SK-N-SH (cell line): ENCODE measurements around the gene PURA.

ENCODE experiments used
- EZH2phosphoT487 ChIP-seq: fragments of 200-600 bp; sonication (generic); IDR thresholded peaks from 2 replicates; pipeline ENCODE4 v1.6.1; 2017; ENCODE audit warnings: low read depth, mixed run types, mild to moderate bottlenecking, antibody characterized with exemption, moderate library complexity, borderline replicate concordance
- FOXJ3 ChIP-seq: sonication (generic); formaldehyde crosslinking; IDR thresholded peaks from 2 replicates; pipeline ENCODE4 v1.5.1; 2020; ENCODE audit warnings: mild to moderate bottlenecking, missing genetic modification reagents
- MEF2A ChIP-seq: IDR thresholded peaks from 2 replicates; pipeline ENCODE4 v1.4.0; 2012; ENCODE audit warnings: low read depth, borderline replicate concordance
- NFIC ChIP-seq: IDR thresholded peaks from 2 replicates; pipeline ENCODE4 v1.4.0; 2012; ENCODE audit warnings: borderline replicate concordance
- POLR2AphosphoS5 ChIP-seq: IDR thresholded peaks from 2 replicates; pipeline ENCODE4 v1.6.1; 2012; ENCODE audit warnings: low read depth, low read length
- RFX5 ChIP-seq: IDR thresholded peaks from 2 replicates; pipeline ENCODE4 v1.6.1; 2012; ENCODE audit warnings: mild to moderate bottlenecking, improper control_type of control experiment, low read length
- SIN3A ChIP-seq: IDR thresholded peaks from 2 replicates; pipeline ENCODE4 v1.6.1; 2012; ENCODE audit warnings: low read depth, mild to moderate bottlenecking, low read length, moderate library complexity, borderline replicate concordance
- TF ChIP-seq, protein P1 (sequence below): fragments of 200-600 bp; sonication (generic); IDR thresholded peaks from 2 replicates; pipeline ENCODE4 v1.6.1; 2017; ENCODE audit warnings: antibody characterized with exemption, mild to moderate bottlenecking, moderate library complexity
- TF ChIP-seq, protein P2 (sequence below): fragments of 150-350 bp; IDR thresholded peaks from 2 replicates; pipeline ENCODE4 v1.6.1; 2017; ENCODE audit warnings: antibody characterized with exemption, low read length, low read depth, borderline replicate concordance

DNA sequence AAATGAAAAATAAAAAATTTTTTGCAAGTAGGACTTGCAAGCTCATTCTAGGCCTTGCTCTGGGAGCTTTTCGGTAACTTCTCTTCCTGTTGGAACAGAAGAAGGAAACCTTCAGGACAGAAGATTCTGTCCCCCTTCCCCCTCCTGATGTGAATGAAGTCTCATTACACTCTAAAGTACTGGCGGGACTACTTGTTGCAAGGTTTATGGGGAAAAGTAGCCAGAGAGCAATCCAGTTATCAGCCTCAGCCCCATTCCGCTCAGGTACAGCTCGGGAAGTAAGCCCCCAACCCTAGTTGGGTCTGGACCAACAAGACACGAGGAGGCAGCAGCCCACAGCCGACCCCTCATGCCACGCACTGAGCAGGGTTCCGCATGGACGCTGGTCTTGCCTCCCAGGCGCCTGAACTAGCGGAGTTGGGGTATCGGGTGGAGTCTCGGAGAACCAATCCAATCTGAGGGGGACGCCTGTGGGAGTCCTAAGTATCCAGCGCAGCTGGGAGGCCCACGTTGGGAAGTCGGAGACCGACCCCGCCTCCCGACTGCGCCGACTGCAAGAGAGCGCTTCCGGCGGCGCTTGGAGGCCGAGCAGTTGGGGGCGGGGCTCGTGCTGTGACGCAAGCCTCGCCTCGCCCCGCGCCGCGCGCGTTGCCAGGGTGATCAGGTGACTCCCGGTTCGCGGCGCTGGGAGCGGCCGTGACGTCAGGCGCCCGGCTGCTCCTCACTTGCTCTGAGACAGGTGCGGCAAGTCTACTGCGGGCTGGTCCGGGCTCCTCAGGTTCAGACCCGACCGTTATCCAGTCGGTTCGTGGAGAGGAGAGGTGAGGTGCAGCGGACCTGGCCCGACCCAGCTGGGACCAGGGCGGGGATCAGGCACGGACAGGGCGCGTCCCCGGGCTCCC, 60.8 kb downstream of the PURA start, which contains the start of gene CYSTM1:
- TF ChIP-seq, protein P1, sequence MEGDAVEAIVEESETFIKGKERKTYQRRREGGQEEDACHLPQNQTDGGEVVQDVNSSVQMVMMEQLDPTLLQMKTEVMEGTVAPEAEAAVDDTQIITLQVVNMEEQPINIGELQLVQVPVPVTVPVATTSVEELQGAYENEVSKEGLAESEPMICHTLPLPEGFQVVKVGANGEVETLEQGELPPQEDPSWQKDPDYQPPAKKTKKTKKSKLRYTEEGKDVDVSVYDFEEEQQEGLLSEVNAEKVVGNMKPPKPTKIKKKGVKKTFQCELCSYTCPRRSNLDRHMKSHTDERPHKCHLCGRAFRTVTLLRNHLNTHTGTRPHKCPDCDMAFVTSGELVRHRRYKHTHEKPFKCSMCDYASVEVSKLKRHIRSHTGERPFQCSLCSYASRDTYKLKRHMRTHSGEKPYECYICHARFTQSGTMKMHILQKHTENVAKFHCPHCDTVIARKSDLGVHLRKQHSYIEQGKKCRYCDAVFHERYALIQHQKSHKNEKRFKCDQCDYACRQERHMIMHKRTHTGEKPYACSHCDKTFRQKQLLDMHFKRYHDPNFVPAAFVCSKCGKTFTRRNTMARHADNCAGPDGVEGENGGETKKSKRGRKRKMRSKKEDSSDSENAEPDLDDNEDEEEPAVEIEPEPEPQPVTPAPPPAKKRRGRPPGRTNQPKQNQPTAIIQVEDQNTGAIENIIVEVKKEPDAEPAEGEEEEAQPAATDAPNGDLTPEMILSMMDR = no peak
- TF ChIP-seq FOXJ3 (no peak), EZH2phosphoT487 (no peak), RFX5 (peak; percentile 32), POLR2AphosphoS5 (peak; percentile 69; the same call in 1 of the 2 replicates), NFIC (no peak), SIN3A (peak; percentile 42; the same call in 1 of the 2 replicates), MEF2A (no peak)
- TF ChIP-seq, protein P2, sequence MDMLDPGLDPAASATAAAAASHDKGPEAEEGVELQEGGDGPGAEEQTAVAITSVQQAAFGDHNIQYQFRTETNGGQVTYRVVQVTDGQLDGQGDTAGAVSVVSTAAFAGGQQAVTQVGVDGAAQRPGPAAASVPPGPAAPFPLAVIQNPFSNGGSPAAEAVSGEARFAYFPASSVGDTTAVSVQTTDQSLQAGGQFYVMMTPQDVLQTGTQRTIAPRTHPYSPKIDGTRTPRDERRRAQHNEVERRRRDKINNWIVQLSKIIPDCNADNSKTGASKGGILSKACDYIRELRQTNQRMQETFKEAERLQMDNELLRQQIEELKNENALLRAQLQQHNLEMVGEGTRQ = no peak
